SK-N-MC (cell line): ENCODE results near the gene SLC38A6.

Experiments
- EZH2 ChIP-seq: fragments of 200-600 bp; sonication (generic); IDR thresholded peaks from one replicate; pipeline ENCODE4 v1.6.1; 2017; ENCODE audit warnings: antibody characterized with exemption
- FOXP2 ChIP-seq: optimal IDR thresholded peaks from 2 replicates; pipeline ENCODE3; 2011; ENCODE audit warnings: mild to moderate bottlenecking, moderate library complexity; ENCODE audit not compliant: insufficient read depth; ENCODE audit errors: extremely low read length, control extremely low read depth
- POLR2AphosphoS5 ChIP-seq: IDR thresholded peaks from 2 replicates; pipeline ENCODE4 v1.6.1; 2012; ENCODE audit warnings: mild to moderate bottlenecking, low read depth, low read length, borderline replicate concordance

DNA sequence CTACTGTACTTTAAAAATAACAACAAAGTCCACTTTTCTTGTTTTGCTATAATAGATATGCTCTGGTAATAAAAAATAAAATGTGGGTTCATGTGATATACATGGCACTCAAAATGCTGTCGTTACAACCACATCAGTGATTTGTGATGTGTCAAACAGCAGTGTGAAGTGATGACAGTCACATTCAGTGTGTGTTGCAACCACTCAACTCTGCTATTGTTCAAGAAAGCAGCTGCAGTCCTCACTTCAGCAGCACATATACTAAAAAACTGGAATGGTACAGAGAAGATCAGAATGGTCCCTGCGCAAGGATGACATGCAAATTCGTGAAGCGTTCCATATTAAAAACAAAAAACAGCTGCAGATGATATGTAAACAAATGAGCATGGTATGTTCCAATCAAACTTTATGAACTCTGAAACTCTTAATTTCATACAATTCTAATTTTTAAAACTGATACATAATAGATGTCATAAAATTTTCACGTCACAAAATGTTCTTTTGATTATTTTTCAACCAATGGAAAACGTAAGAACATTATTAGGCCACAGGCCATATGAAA is 6.9 kb upstream of the SLC38A6 start:
- TF ChIP-seq POLR2AphosphoS5: no peak
- no peak for TF ChIP-seq EZH2
- no peak for TF ChIP-seq FOXP2
